K562 (cell line): Measurements from ENCODE around the gene CNPY3. TPM values are rescaled to one million over a fixed set of nuclear protein-coding genes. Genes with fewer than 3 reads are reported as not detected.

Experiments used
- BDP1 ChIP-seq: IDR thresholded peaks from 3 replicates; pipeline ENCODE4 v1.6.1; 2011; ENCODE audit not compliant: insufficient read length, insufficient read depth
- DACH1 ChIP-seq: fragments of 450-650 bp; IDR thresholded peaks from 2 replicates; pipeline ENCODE4 v1.6.1; 2018; ENCODE audit not compliant: partially characterized antibody
- FOXK2 ChIP-seq, 2 experiments: fragments of 450-650 bp; IDR thresholded peaks in 1 of 2; conservative IDR thresholded peaks in 1 of 2; 2 replicates each; pipeline ENCODE4 v1.6.1; 2016; ENCODE audit warnings: low read depth in 2 of 2, mild to moderate bottlenecking in 1 of 2
- HIVEP1 ChIP-seq: fragments of 250-450 bp; sonication (Bioruptor Pico); IDR thresholded peaks from 2 replicates; pipeline ENCODE4 v1.4.0; 2020; ENCODE audit warnings: mild to moderate bottlenecking
- HNRNPK ChIP-seq: fragments of 200-400 bp; formaldehyde crosslinking; IDR thresholded peaks from one replicate; pipeline ENCODE4 v1.6.1; 2018; ENCODE audit warnings: mild to moderate bottlenecking, low read depth, low read length; ENCODE audit not compliant: poor library complexity, severe bottlenecking
- JUND ChIP-seq, 2 experiments: IDR thresholded peaks; 2 replicates in 1 of 2; 3 replicates in 1 of 2; pipeline ENCODE4 v1.6.1; 2011; ENCODE audit warnings: borderline replicate concordance in 2 of 2, low read depth in 2 of 2, low read length in 2 of 2, improper control_type of control experiment in 1 of 2, missing biosample characterization in 1 of 2, missing genetic modification characterization in 1 of 2, missing genetic modification reagents in 1 of 2
- MEF2D ChIP-seq: conservative IDR thresholded peaks from 2 replicates; pipeline ENCODE4 v1.6.1; 2016; ENCODE audit warnings: low read depth, missing genetic modification characterization, missing compliant biosample characterization
- NFATC3 ChIP-seq: fragments of 450-650 bp; IDR thresholded peaks from 2 replicates; pipeline ENCODE4 v1.6.1; 2017; ENCODE audit warnings: mild to moderate bottlenecking
- NFE2L1 ChIP-seq: fragments of 450-650 bp; IDR thresholded peaks from 2 replicates; pipeline ENCODE4 v1.6.1; 2016; ENCODE audit warnings: missing genetic modification characterization, low read depth, mild to moderate bottlenecking, missing compliant biosample characterization, moderate library complexity, borderline replicate concordance
- NFRKB ChIP-seq: fragments of 450-650 bp; IDR thresholded peaks from 2 replicates; pipeline ENCODE4 v1.6.1; 2016; ENCODE audit warnings: low read depth
- POLR2H ChIP-seq: IDR thresholded peaks from 2 replicates; pipeline ENCODE4 v1.6.1; 2016; ENCODE audit warnings: missing genetic modification characterization, low read depth, mild to moderate bottlenecking, control low read depth, missing compliant biosample characterization, moderate library complexity
- POU5F1 ChIP-seq: fragments of 150-350 bp; IDR thresholded peaks from 2 replicates; pipeline ENCODE4 v1.6.1; 2014; ENCODE audit warnings: borderline replicate concordance, low read length, low read depth, mild to moderate bottlenecking; ENCODE audit not compliant: partially characterized antibody
- SP1 ChIP-seq: sonication (generic); formaldehyde crosslinking; IDR thresholded peaks from 2 replicates; pipeline ENCODE4 v1.8.1; 2022; ENCODE audit warnings: mild to moderate bottlenecking, missing genetic modification reagents
- SRF ChIP-seq, 2 experiments: fragments of 250-450, 450-650 bp in 1 of 2; sonication (Bioruptor Pico) in 1 of 2; sonication (generic) in 1 of 2; formaldehyde crosslinking; IDR thresholded peaks; 2 replicates each; pipeline versions ENCODE4 v1.5.0 to v1.5.1; 2020 to 2022; ENCODE audit warnings: mild to moderate bottlenecking in 1 of 2, missing genetic modification reagents in 1 of 2
- STAG1 ChIP-seq: sonication (generic); formaldehyde crosslinking; IDR thresholded peaks from 2 replicates; pipeline ENCODE4 v1.5.0; 2020; ENCODE audit warnings: missing genetic modification reagents, borderline replicate concordance
- XRCC5 ChIP-seq: fragments of 200-400 bp; formaldehyde crosslinking; IDR thresholded peaks from 2 replicates; pipeline ENCODE4 v1.6.1; 2017; ENCODE audit warnings: low read depth, mild to moderate bottlenecking, low read length
- ZBED1 ChIP-seq: IDR thresholded peaks from 2 replicates; pipeline ENCODE4 v1.6.1; 2014
- ZEB2 ChIP-seq: fragments of 450-650 bp; IDR thresholded peaks from 2 replicates; pipeline ENCODE4 v1.6.1; 2016
- ZFP1 ChIP-seq: fragments of 450-650 bp; formaldehyde crosslinking; IDR thresholded peaks from 2 replicates; pipeline ENCODE4 v1.4.0; 2020; ENCODE audit warnings: mild to moderate bottlenecking, mixed read lengths
- ZNF23 ChIP-seq: fragments of 250-450 bp; sonication (Bioruptor Pico); IDR thresholded peaks from 2 replicates; pipeline ENCODE4 v1.4.0; 2020; ENCODE audit warnings: mild to moderate bottlenecking
- ZNF274 ChIP-seq: IDR thresholded peaks from 2 replicates; pipeline ENCODE4 v1.6.1; 2011; ENCODE audit warnings: low read depth, mild to moderate bottlenecking, low read length, moderate library complexity, borderline replicate concordance
- ZNF79 ChIP-seq: fragments of 250-450 bp; sonication (Bioruptor Pico); IDR thresholded peaks from 2 replicates; pipeline ENCODE4 v1.4.0; 2020; ENCODE audit warnings: low read depth, mild to moderate bottlenecking, moderate library complexity
- polyA plus RNA-seq, 8 experiments: library from polyadenylated mRNA; depleted of rRNA in 4 of 8; stranded (reverse) in 5 of 8; unstranded in 3 of 8; fragments of >200 nt; fragmentation: Nextera tagmentation in 2 of 8; fragmentation: Illumina TruSeq in 1 of 8; extraction: Ambion mirVana in 2 of 8; extraction: Trizol in 1 of 8; gene quantifications; 2 replicates each; pipeline versions ENCODE4 v1.2.1 to v1.2.3, GENCODE V29; 2011 to 2014; ENCODE audit warnings: inconsistent platforms in 1 of 8, missing spikeins in 1 of 8
- total RNA-seq, 7 experiments: library from RNA; depleted of rRNA in 6 of 7; stranded (reverse); fragments of >200 nt in 6 of 7; fragmentation: Illumina TruSeq in 2 of 7; extraction: Trizol in 2 of 7; gene quantifications; 2 replicates each; pipeline versions ENCODE4 v1.2.1 to v1.2.3, GENCODE V29; 2011 to 2021; ENCODE audit warnings: low replicate concordance in 1 of 7
- TF ChIP-seq, protein P1 (sequence below): fragments of 450-650 bp; formaldehyde crosslinking; IDR thresholded peaks from 2 replicates; pipeline ENCODE4 v1.4.0; 2020; ENCODE audit warnings: mild to moderate bottlenecking
- TF ChIP-seq, protein P2 (sequence below): IDR thresholded peaks from 2 replicates; pipeline ENCODE4 v1.6.1; 2012; ENCODE audit warnings: low read depth, low read length, improper control_type of control experiment, borderline replicate concordance

Gene CNPY3
- total and polyA plus RNA-seq, 9 of the 15 experiments (the other 6 are each of a cell fraction or from before 2014, with no cell fraction given) = 2.4 to 37.4 (median 21.2) TPM

DNA sequence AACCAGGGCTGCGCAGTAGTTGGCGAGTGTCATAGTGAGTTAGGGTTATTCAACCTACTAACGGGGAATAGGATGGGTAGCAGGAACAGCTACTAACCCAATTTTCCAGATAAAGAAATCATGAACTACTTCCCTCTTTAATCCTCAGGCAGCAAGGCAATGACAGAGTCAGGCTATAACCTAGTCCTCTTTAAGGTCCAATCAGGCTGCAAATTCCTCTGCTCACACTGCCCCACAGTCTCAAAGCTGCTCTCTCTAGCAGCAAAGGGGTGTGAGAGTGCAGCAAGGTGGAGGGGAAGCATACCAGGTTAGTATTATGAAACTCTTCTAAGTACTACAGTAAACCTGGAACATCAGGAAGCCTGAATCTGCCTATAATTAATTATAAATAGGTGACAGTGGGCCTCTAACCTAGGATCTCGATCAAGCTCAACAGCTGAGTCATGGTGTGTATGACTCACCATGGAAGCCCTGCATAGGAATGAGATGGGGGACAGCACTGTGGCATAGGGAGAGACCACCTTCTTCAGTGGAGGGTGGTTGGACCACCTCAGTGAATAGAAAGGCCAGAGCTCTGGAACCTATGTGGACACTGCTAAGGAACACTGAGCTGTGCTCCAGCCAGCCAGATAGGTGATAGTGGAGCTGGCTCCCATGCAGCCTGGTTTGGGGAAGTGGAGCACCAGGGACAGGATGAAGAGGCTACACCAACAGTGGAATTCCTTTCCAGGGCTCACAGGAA, 41.8 kb downstream of the CNPY3 start (continued):
- peak; percentile 47; the same call in 1 of the 2 replicates for TF ChIP-seq ZEB2
- TF ChIP-seq NFATC3 = peak; percentile 82; the same call in 1 of the 2 replicates
- no peak for TF ChIP-seq NFRKB
- no peak for TF ChIP-seq POU5F1
- no peak for TF ChIP-seq ZNF274
- no peak for TF ChIP-seq HNRNPK
- TF ChIP-seq FOXK2 (conservative IDR thresholded peaks at IDR 0.05 in 1 of 2, IDR thresholded peaks at IDR 0.05 in 1 of 2; ENCODE audit: low read depth in 2 of 2) = peak in 1 of 2 experiments; percentile 18; a peak in 1 of 4 replicates
- TF ChIP-seq ZFP1 (CRISPR knock-in tag) = no peak
- TF ChIP-seq ZBED1 = no peak
- 0 out of 2 replicates have a peak, but pooled peaks have one; percentile 36 for TF ChIP-seq SP1
- TF ChIP-seq STAG1 (CRISPR knock-in tag) = no peak
- peak; percentile 30; the same call in 1 of the 2 replicates for TF ChIP-seq MEF2D (tag)
- TF ChIP-seq, protein P1, sequence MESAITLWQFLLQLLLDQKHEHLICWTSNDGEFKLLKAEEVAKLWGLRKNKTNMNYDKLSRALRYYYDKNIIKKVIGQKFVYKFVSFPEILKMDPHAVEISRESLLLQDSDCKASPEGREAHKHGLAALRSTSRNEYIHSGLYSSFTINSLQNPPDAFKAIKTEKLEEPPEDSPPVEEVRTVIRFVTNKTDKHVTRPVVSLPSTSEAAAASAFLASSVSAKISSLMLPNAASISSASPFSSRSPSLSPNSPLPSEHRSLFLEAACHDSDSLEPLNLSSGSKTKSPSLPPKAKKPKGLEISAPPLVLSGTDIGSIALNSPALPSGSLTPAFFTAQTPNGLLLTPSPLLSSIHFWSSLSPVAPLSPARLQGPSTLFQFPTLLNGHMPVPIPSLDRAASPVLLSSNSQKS = no peak
- TF ChIP-seq ZNF23 (CRISPR knock-in tag) = no peak
- TF ChIP-seq POLR2H = no peak
- TF ChIP-seq, protein P2, sequence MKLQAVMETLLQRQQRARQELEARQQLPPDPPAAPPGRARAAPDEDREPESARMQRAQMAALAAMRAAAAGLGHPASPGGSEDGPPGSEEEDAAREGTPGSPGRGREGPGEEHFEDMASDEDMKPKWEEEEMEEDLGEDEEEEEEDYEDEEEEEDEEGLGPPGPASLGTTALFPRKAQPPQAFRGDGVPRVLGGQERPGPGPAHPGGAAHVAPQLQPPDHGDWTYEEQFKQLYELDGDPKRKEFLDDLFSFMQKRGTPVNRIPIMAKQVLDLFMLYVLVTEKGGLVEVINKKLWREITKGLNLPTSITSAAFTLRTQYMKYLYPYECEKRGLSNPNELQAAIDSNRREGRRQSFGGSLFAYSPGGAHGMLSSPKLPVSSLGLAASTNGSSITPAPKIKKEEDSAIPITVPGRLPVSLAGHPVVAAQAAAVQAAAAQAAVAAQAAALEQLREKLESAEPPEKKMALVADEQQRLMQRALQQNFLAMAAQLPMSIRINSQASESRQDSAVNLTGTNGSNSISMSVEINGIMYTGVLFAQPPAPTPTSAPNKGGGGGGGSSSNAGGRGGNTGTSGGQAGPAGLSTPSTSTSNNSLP = peak; percentile 81; the same call in 1 of the 2 replicates
- TF ChIP-seq XRCC5 = no peak
- TF ChIP-seq HIVEP1 (CRISPR knock-in tag) = no peak
- no peak for TF ChIP-seq SRF (CRISPR knock-in tag; IDR thresholded peaks at IDR 0.05)
- no peak for TF ChIP-seq ZNF79 (CRISPR knock-in tag)
- TF ChIP-seq NFE2L1 (tag) = peak; percentile 81
- no peak for TF ChIP-seq BDP1
- TF ChIP-seq DACH1 = peak; percentile 59
- peak; percentile 99 for TF ChIP-seq JUND (IDR thresholded peaks at IDR 0.05; ENCODE audit: borderline replicate concordance, low read depth, low read length)
- TF ChIP-seq JUND (tag; IDR thresholded peaks at IDR 0.05; ENCODE audit: borderline replicate concordance, low read depth, low read length) = peak; percentile 100
